Measurements from ENCODE around the gene SCFD2.

The SCFD2 gene

DNA sequence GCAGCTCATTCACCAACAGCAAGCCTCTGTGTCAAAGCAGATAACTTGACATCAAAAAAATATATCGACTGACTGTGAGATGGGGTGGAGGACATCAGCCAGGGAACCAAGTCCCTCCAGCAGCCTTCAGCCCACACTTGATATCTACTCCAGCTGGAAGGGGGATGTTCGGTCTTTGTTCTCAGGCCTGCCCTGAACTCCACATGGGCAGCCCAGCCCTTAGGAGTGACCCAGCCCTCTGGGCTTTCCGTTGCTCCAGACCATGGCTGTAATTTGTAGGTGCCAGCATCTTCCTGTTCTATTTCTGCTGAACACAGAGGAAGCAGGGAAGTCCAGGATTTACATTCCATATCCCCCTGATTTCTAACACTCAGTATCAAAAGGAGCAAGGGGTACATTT is 486.4 kb downstream of the SCFD2 start:
- TF ChIP-seq EZH2 (IDR thresholded peaks at IDR 0.05; ENCODE audit: borderline replicate concordance, low read depth, low read length, severe bottlenecking) = no peak
- TF ChIP-seq, protein P1, sequence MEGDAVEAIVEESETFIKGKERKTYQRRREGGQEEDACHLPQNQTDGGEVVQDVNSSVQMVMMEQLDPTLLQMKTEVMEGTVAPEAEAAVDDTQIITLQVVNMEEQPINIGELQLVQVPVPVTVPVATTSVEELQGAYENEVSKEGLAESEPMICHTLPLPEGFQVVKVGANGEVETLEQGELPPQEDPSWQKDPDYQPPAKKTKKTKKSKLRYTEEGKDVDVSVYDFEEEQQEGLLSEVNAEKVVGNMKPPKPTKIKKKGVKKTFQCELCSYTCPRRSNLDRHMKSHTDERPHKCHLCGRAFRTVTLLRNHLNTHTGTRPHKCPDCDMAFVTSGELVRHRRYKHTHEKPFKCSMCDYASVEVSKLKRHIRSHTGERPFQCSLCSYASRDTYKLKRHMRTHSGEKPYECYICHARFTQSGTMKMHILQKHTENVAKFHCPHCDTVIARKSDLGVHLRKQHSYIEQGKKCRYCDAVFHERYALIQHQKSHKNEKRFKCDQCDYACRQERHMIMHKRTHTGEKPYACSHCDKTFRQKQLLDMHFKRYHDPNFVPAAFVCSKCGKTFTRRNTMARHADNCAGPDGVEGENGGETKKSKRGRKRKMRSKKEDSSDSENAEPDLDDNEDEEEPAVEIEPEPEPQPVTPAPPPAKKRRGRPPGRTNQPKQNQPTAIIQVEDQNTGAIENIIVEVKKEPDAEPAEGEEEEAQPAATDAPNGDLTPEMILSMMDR (IDR thresholded peaks at IDR 0.05; ENCODE audit: borderline replicate concordance, extremely low read depth, low read length, poor library complexity, severe bottlenecking) = no peak
- Histone ChIP-seq H3K9ac (ENCODE audit: low read depth, low read length) (no peak overlapping the region), H3K36me3 (ENCODE audit: insufficient read depth, low read length) (no peaks in the 10 kb centered on the region), H4K20me1 (ENCODE audit: insufficient read depth, low read length) (no peaks in the 10 kb centered on the region), H3K79me2 (ENCODE audit: insufficient read depth, low read length) (no peaks in the 10 kb centered on the region), H3K27me3 (ENCODE audit: insufficient read depth, low read length, poor library complexity) (no peaks in the 10 kb centered on the region), H3K9me3 (ENCODE audit: insufficient read depth, low read length, severe bottlenecking) (no peaks in the 10 kb centered on the region), H3K4me2 (ENCODE audit: insufficient read depth, low read length) (no peak overlapping the region), H3K4me1 (ENCODE audit: insufficient read depth, low read length) (peaks cover 21% of the 10 kb centered on the region), H3K4me3 (ENCODE audit: low read depth in 1 of 2, low read length in 2 of 2) (no peak overlapping the region), H2AFZ (ENCODE audit: low read depth, low read length) (no peak overlapping the region), H3K27ac (ENCODE audit: low read length) (no peak overlapping the region)
- ATAC-seq (ENCODE audit: insufficient read depth, low read depth) = no peak
- DNase-seq = no peak

DNA sequence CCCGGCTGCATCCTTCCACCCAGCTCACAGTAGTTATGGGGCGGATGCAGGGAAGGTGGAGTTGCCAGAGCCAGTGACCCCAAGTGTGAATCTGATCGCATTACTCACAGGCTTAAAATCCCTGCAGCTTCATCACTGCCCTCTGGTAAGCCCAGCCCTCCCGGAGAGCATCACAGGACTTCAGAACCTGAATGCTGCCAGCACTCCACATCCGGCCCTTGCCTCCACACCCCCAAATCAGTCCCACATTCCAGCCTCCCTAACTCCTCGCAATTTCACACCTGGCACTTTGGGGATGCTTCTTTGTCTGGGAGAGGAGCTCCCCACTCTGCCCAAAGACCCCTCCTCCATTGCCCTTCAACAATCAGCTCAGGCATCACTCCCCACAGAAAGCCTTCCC is 488.2 kb downstream of the SCFD2 start:
- H3K36me3 ChIP-seq (ENCODE audit: insufficient read depth, low read length) = no peaks in the 10 kb centered on the region
- H3K27ac ChIP-seq (ENCODE audit: low read length) = no peak overlapping the region
- no peak overlapping the region for H2AFZ ChIP-seq (ENCODE audit: low read depth, low read length)
- ATAC-seq (ENCODE audit: insufficient read depth, low read depth) = no peak
- no peaks in the 10 kb centered on the region for H3K27me3 ChIP-seq (ENCODE audit: insufficient read depth, low read length, poor library complexity)
- H3K4me2 ChIP-seq (ENCODE audit: insufficient read depth, low read length) = no peak overlapping the region
- H3K9me3 ChIP-seq (ENCODE audit: insufficient read depth, low read length, severe bottlenecking) = no peaks in the 10 kb centered on the region
- H3K9ac ChIP-seq (ENCODE audit: low read depth, low read length) = no peak overlapping the region
- no peaks in the 10 kb centered on the region for H4K20me1 ChIP-seq (ENCODE audit: insufficient read depth, low read length)
- TF ChIP-seq EZH2 (IDR thresholded peaks at IDR 0.05; ENCODE audit: borderline replicate concordance, low read depth, low read length, severe bottlenecking) = no peak
- TF ChIP-seq, protein P1 (IDR thresholded peaks at IDR 0.05; ENCODE audit: borderline replicate concordance, extremely low read depth, low read length, poor library complexity, severe bottlenecking) = no peak
- H3K4me1 ChIP-seq (ENCODE audit: insufficient read depth, low read length) = peaks cover 21% of the 10 kb centered on the region
- DNase-seq = no peak
- H3K4me3 ChIP-seq (ENCODE audit: low read depth in 1 of 2, low read length in 2 of 2) = no peak overlapping the region
- H3K79me2 ChIP-seq (ENCODE audit: insufficient read depth, low read length) = no peaks in the 10 kb centered on the region

DNA sequence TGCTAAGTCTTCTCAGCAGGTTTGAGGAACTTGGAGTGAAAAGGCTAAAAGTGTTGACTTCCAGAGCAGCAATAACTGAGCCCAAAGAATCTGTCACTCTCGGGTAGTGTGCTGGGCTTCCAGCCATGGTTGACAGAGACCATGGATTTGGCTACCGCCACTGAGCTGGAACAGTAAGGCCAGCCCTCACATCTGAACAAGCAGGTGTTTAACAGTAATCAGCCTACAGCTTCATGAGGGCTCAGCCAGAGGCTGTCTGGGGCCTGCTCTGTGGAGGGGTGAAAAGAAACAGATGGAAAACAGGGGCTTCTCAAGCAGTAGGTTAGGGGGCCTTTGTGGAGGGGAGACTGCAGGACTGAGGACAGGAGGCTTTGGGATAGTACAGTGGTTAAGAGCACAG is 488.8 kb downstream of the SCFD2 start:
- H3K9me3 ChIP-seq (ENCODE audit: insufficient read depth, low read length, severe bottlenecking) = no peaks in the 10 kb centered on the region
- H3K27me3 ChIP-seq (ENCODE audit: insufficient read depth, low read length, poor library complexity) = no peaks in the 10 kb centered on the region
- peaks cover 21% of the 10 kb centered on the region for H3K4me1 ChIP-seq (ENCODE audit: insufficient read depth, low read length)
- H3K4me3 ChIP-seq (ENCODE audit: low read depth in 1 of 2, low read length in 2 of 2) = no peak overlapping the region
- H3K4me2 ChIP-seq (ENCODE audit: insufficient read depth, low read length) = no peak overlapping the region
- H3K9ac ChIP-seq (ENCODE audit: low read depth, low read length) = no peak overlapping the region
- DNase-seq (no peak), ATAC-seq (ENCODE audit: insufficient read depth, low read depth) (no peak)
- H4K20me1 ChIP-seq (ENCODE audit: insufficient read depth, low read length) = no peaks in the 10 kb centered on the region
- H3K27ac ChIP-seq (ENCODE audit: low read length) = no peak overlapping the region
- no peak for TF ChIP-seq EZH2 (IDR thresholded peaks at IDR 0.05; ENCODE audit: borderline replicate concordance, low read depth, low read length, severe bottlenecking)
- TF ChIP-seq, protein P1 (IDR thresholded peaks at IDR 0.05; ENCODE audit: borderline replicate concordance, extremely low read depth, low read length, poor library complexity, severe bottlenecking) = no peak
- H3K36me3 ChIP-seq (ENCODE audit: insufficient read depth, low read length) = no peaks in the 10 kb centered on the region
- H3K79me2 ChIP-seq (ENCODE audit: insufficient read depth, low read length) = no peaks in the 10 kb centered on the region
- no peak overlapping the region for H2AFZ ChIP-seq (ENCODE audit: low read depth, low read length)

DNA sequence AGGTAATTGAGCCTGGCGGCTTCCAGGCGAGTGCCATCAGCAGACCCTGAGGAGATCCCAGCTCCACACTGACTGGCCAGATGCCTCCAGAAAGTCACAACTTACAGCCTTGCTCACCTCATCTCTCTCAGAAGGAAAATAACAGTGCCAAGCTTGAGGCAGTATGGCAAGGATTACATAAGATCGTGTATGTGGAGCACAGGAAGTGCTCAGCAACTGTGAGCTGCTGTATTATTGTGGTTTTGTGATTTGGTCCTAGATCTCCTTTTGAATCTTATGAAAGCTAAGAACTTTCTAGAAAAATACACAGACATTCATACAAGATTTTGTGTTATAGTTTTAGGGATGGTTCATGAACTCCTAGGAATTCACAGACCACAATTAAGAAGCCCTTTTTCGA is 489.8 kb downstream of the SCFD2 start:
- no peak overlapping the region for H3K4me2 ChIP-seq (ENCODE audit: insufficient read depth, low read length)
- H2AFZ ChIP-seq (ENCODE audit: low read depth, low read length) = 0 out of 2 replicates have a peak overlapping the region, but pooled peaks have one; percentile 11
- H3K79me2 ChIP-seq (ENCODE audit: insufficient read depth, low read length) = no peaks in the 10 kb centered on the region
- no peaks in the 10 kb centered on the region for H3K36me3 ChIP-seq (ENCODE audit: insufficient read depth, low read length)
- TF ChIP-seq EZH2 (IDR thresholded peaks at IDR 0.05; ENCODE audit: borderline replicate concordance, low read depth, low read length, severe bottlenecking) = no peak
- TF ChIP-seq, protein P1 (IDR thresholded peaks at IDR 0.05; ENCODE audit: borderline replicate concordance, extremely low read depth, low read length, poor library complexity, severe bottlenecking) = no peak
- H4K20me1 ChIP-seq (ENCODE audit: insufficient read depth, low read length) = no peaks in the 10 kb centered on the region
- H3K4me1 ChIP-seq (ENCODE audit: insufficient read depth, low read length) = peaks cover 18% of the 10 kb centered on the region
- no peak overlapping the region for H3K9ac ChIP-seq (ENCODE audit: low read depth, low read length)
- H3K9me3 ChIP-seq (ENCODE audit: insufficient read depth, low read length, severe bottlenecking) = no peaks in the 10 kb centered on the region
- peak; percentile 83 for ATAC-seq (ENCODE audit: insufficient read depth, low read depth)
- no peaks in the 10 kb centered on the region for H3K27me3 ChIP-seq (ENCODE audit: insufficient read depth, low read length, poor library complexity)
- H3K4me3 ChIP-seq (ENCODE audit: low read depth in 1 of 2, low read length in 2 of 2) = no peak overlapping the region
- H3K27ac ChIP-seq (ENCODE audit: low read length) = peak overlapping the region; percentile 53; the same call in 1 of the 2 replicates
- DNase-seq = peak; percentile 11

All from DND-41 (cell line).